ENCODE results near the gene ZFYVE9. TPM values are rescaled to one million over a fixed set of nuclear protein-coding genes. Genes with fewer than 3 reads are reported as not detected.

ZFYVE9 gene
- total and polyA plus RNA-seq, 10 of the 15 experiments (the other 5 are each of a cell fraction or from before 2014, with no cell fraction given) = 0.26 to 6.9 (median 2.3) TPM

- Histone ChIP-seq H4K20me1 (ENCODE audit: control insufficient read depth, insufficient read depth) (no peaks in the 10 kb centered on the region), H3K79me2 (ENCODE audit: control insufficient read depth, insufficient read depth, low read length) (no peaks in the 10 kb centered on the region), H3K36me3 (ENCODE audit: control insufficient read depth in 2 of 2, insufficient read depth in 2 of 2, low read length in 1 of 2) (no peaks in the 10 kb centered on the region), H3K4me1 (ENCODE audit: control insufficient read depth, insufficient read depth, low read length) (no peaks in the 10 kb centered on the region), H3K27ac (ENCODE audit: control insufficient read depth, insufficient read depth) (no peak overlapping the region), H3K9me3 (replicated peaks; ENCODE audit: control insufficient read depth, insufficient read depth, low read length) (no peaks in the 10 kb centered on the region), H3K27me3 (replicated peaks in 1 of 2; ENCODE audit: control insufficient read depth in 2 of 2, insufficient read depth in 2 of 2, low read length in 1 of 2) (no peaks in the 10 kb centered on the region), H3K4me3 (no peak overlapping the region), H2AFZ (ENCODE audit: control insufficient read depth, low read depth, low read length) (no peak overlapping the region), H3K4me2 (ENCODE audit: control insufficient read depth, insufficient read depth) (no peak overlapping the region), H3K9ac (ENCODE audit: control insufficient read depth, insufficient read depth, low read length) (no peak overlapping the region)
- 94% methylated on average over 1 of the region's 1 CpG for WGBS (ENCODE audit: insufficient coverage, insufficient replicate concordance, low lambda C conversion rate, missing lambda C conversion rate)
- ChIA-PET SMC1A (ENCODE audit: uncharacterized antibody, unreplicated experiment) (no interaction called here), CTCF (no interaction called here), RAD21 (ENCODE audit: unreplicated experiment) (no interaction called here), POLR2A (no interaction called here)
- BruUV-seq (replicated peaks) = no TSS peak
- DNase-seq (ENCODE audit: low read depth, low spot score) = no peak
- no peak for TF ChIP-seq HDGF (IDR thresholded peaks at IDR 0.05)
- no peak for TF ChIP-seq ZNF217 (IDR thresholded peaks at IDR 0.05)
- no peak for TF ChIP-seq CUX1 (IDR thresholded peaks at IDR 0.05; ENCODE audit: insufficient replicate concordance, low read depth, low read length)
- TF ChIP-seq RELA (IDR thresholded peaks at IDR 0.05; ENCODE audit: borderline replicate concordance, partially characterized antibody) = no peak
- TF ChIP-seq YY1 (IDR thresholded peaks at IDR 0.05; ENCODE audit: low read depth, low read length) = no peak
- TF ChIP-seq ZNF687 (IDR thresholded peaks at IDR 0.05) = no peak
- no peak for TF ChIP-seq SIX5 (IDR thresholded peaks at IDR 0.05; ENCODE audit: low read depth, low read length, severe bottlenecking)
- TF ChIP-seq POLR2AphosphoS5 (IDR thresholded peaks at IDR 0.05; ENCODE audit: low read length) = no peak
- TF ChIP-seq MAX (IDR thresholded peaks at IDR 0.05; ENCODE audit: low read depth, low read length) = no peak
- no peak for TF ChIP-seq HCFC1 (IDR thresholded peaks at IDR 0.05; ENCODE audit: low read length)
- TF ChIP-seq ATF7 (IDR thresholded peaks at IDR 0.05; ENCODE audit: low read depth) = no peak
- TF ChIP-seq EP300 (IDR thresholded peaks at IDR 0.05; ENCODE audit: borderline replicate concordance in 1 of 2, control insufficient read depth in 1 of 2, low read depth in 2 of 2, low read length in 2 of 2) = no peak
- TF ChIP-seq LARP7 (IDR thresholded peaks at IDR 0.05) = no peak
- TF ChIP-seq TARDBP (IDR thresholded peaks at IDR 0.05; ENCODE audit: borderline replicate concordance) = no peak
- FAIRE-seq = no peak
- in situ Hi-C loops (cut with MboI) (no loop called here), intact Hi-C loops (cut with micrococcal nuclease; ENCODE audit: unreplicated experiment) (no loop called here)
- ATAC-seq = no peak
Measured at GRCh38 chr1:52192436-52192835, 50.5 kb downstream of the ZFYVE9 start.

Measured in GM12878 (cell line).